H1 (cell line): ENCODE data around the gene MAP4K1. TPM values are rescaled to one million over a fixed set of nuclear protein-coding genes. Genes with fewer than 3 reads are reported as not detected.
A peak's percentile ranks its signal among the peaks of the same experiment; 100 is the strongest.

Experiments used
- CTCF ChIA-PET: fragments of 300-600 bp; sonication (Branson Sonifier 250); formaldehyde crosslinking; loops from one replicate; lab custom pipeline; 2021; ENCODE audit not compliant: partially characterized antibody; lab: Charles Lee
- POLR2A ChIA-PET: fragments of 300-600 bp; sonication (Branson Sonifier 250); formaldehyde crosslinking; loops from one replicate; lab custom pipeline; 2021; ENCODE audit warnings: inconsistent platforms; ENCODE audit not compliant: partially characterized antibody; lab: Charles Lee
- DNase-seq, 2 experiments: peaks; one replicate each; pipeline versions ENCODE4 v3.0.0 to v3.0.0-alpha.2; 2010 to 2022; ENCODE audit warnings: low spot score in 2 of 2, low read depth in 1 of 2, mixed read lengths in 1 of 2
- FAIRE-seq: peaks from 2 replicates; lab custom pipeline; 2011; peaks lifted over from hg19 to GRCh38; lab: Jason Lieb, UNC
- H2AFZ ChIP-seq: 2 replicates; pipeline ENCODE4 v1.8.1; 2012; ENCODE audit warnings: low read length, inconsistent platforms
- H2AK5ac ChIP-seq: 2 replicates; pipeline ENCODE4 v1.6.1; 2013; ENCODE audit warnings: low read depth, low read length
- H2BK120ac ChIP-seq: replicated peaks from 2 replicates; pipeline ENCODE3; 2013; ENCODE audit warnings: low read depth, low read length, inconsistent platforms
- H2BK12ac ChIP-seq: 2 replicates; pipeline ENCODE4 v1.6.1; 2013; ENCODE audit warnings: low read depth, low read length
- H2BK15ac ChIP-seq: 2 replicates; pipeline ENCODE4 v1.6.1; 2013; ENCODE audit warnings: low read length
- H2BK20ac ChIP-seq: 2 replicates; pipeline ENCODE4 v1.6.1; 2013; ENCODE audit warnings: low read length
- H2BK5ac ChIP-seq: 2 replicates; pipeline ENCODE4 v1.6.1; 2013; ENCODE audit warnings: low read depth, low read length
- H3K14ac ChIP-seq: 2 replicates; pipeline ENCODE4 v1.6.1; 2013; ENCODE audit warnings: inconsistent platforms; ENCODE audit not compliant: insufficient read length
- H3K18ac ChIP-seq: 2 replicates; pipeline ENCODE4 v1.6.1; 2013; ENCODE audit warnings: low read length; ENCODE audit errors: extremely low read depth
- H3K23ac ChIP-seq: 2 replicates; pipeline ENCODE4 v1.6.1; 2013; ENCODE audit warnings: inconsistent platforms; ENCODE audit not compliant: insufficient read length
- H3K23me2 ChIP-seq: 2 replicates; pipeline ENCODE4 v1.6.1; 2013; ENCODE audit warnings: low read depth, low read length
- H3K27ac ChIP-seq: 2 replicates; pipeline ENCODE4 v1.6.1; 2011; ENCODE audit warnings: low read depth, low read length, inconsistent platforms
- H3K27me3 ChIP-seq, 4 experiments: replicated peaks in 1 of 4; 1 replicate in 1 of 4; 2 replicates in 3 of 4; pipeline versions ENCODE4 v1.6.1 to v1.8.1; 2011 to 2013; ENCODE audit warnings: low read length in 3 of 4, mild to moderate bottlenecking in 3 of 4, inconsistent platforms in 2 of 4, mixed read lengths in 2 of 4, moderate library complexity in 1 of 4; ENCODE audit not compliant: control insufficient read depth in 3 of 4, insufficient read depth in 3 of 4; ENCODE audit errors: extremely low read depth in 1 of 4
- H3K36me3 ChIP-seq, 4 experiments: 2 replicates each; pipeline versions ENCODE4 v1.6.1 to v1.8.1; 2011 to 2013; ENCODE audit warnings: mild to moderate bottlenecking in 4 of 4, low read length in 3 of 4, moderate library complexity in 2 of 4, control low read depth in 1 of 4, inconsistent platforms in 1 of 4; ENCODE audit not compliant: insufficient read depth in 4 of 4, control insufficient read depth in 2 of 4
- H3K4ac ChIP-seq: replicated peaks from 2 replicates; pipeline ENCODE3; 2013; ENCODE audit warnings: low read length, low read depth, mixed read lengths, inconsistent platforms; ENCODE audit not compliant: insufficient read length
- H3K4me1 ChIP-seq, 4 experiments: replicated peaks in 1 of 4; 1 replicate in 1 of 4; 2 replicates in 3 of 4; pipeline versions ENCODE4 v1.6.1 to v1.8.1; 2011 to 2013; ENCODE audit warnings: low read length in 3 of 4, inconsistent platforms in 2 of 4, mixed read lengths in 1 of 4; ENCODE audit not compliant: insufficient read depth in 4 of 4, control insufficient read depth in 3 of 4
- H3K4me2 ChIP-seq, 2 experiments: 2 replicates each; pipeline versions ENCODE4 v1.6.1 to v1.8.1; 2011 to 2013; ENCODE audit warnings: low read depth in 2 of 2, low read length in 2 of 2, control low read depth in 1 of 2, inconsistent platforms in 1 of 2, mild to moderate bottlenecking in 1 of 2; ENCODE audit not compliant: insufficient read depth in 1 of 2
- H3K4me3 ChIP-seq, 4 experiments: fragments of 200-600, 300-600 bp in 1 of 4; sonication (generic), shearing (Covaris generic), sonication (Bioruptor Twin) in 1 of 4; 2 replicates each; pipeline versions ENCODE4 v1.5.1 to v1.8.1; 2011 to 2016; ENCODE audit warnings: low read length in 4 of 4, low read depth in 3 of 4, control low read depth in 2 of 4, inconsistent platforms in 2 of 4, mild to moderate bottlenecking in 2 of 4, mixed read lengths in 1 of 4, moderate library complexity in 1 of 4; ENCODE audit not compliant: insufficient read depth in 2 of 4; ENCODE audit errors: extremely low read depth in 1 of 4
- H3K56ac ChIP-seq: replicated peaks from 2 replicates; pipeline ENCODE3; 2013; ENCODE audit warnings: low read depth, mild to moderate bottlenecking, mixed read lengths, low read length, inconsistent platforms; ENCODE audit not compliant: insufficient read length
- H3K79me1 ChIP-seq: 2 replicates; pipeline ENCODE4 v1.6.1; 2013; ENCODE audit warnings: low read depth, low read length, control low read depth
- H3K79me2 ChIP-seq, 2 experiments: 2 replicates each; pipeline versions ENCODE4 v1.6.1 to v1.8.1; 2012 to 2013; ENCODE audit warnings: low read length in 2 of 2, mild to moderate bottlenecking in 2 of 2, inconsistent platforms in 1 of 2; ENCODE audit not compliant: insufficient read depth in 2 of 2, control insufficient read depth in 1 of 2
- H3K9ac ChIP-seq, 4 experiments: replicated peaks in 1 of 4; 1 replicate in 1 of 4; 2 replicates in 3 of 4; pipeline versions ENCODE4 v1.6.1 to v1.8.1; 2011 to 2013; ENCODE audit warnings: low read depth in 3 of 4, low read length in 3 of 4, control low read depth in 2 of 4, mild to moderate bottlenecking in 2 of 4, moderate library complexity in 2 of 4, inconsistent platforms in 1 of 4; ENCODE audit errors: extremely low read depth in 1 of 4
- H3K9me3 ChIP-seq, 2 experiments: 2 replicates each; pipeline versions ENCODE4 v1.6.1 to v1.8.1; 2012 to 2013; ENCODE audit warnings: mild to moderate bottlenecking in 2 of 2, moderate library complexity in 2 of 2, control low read depth in 1 of 2, inconsistent platforms in 1 of 2, low read depth in 1 of 2, low read length in 1 of 2, mixed read lengths in 1 of 2; ENCODE audit not compliant: insufficient read depth in 2 of 2
- H4K20me1 ChIP-seq, 2 experiments: replicated peaks in 1 of 2; 2 replicates each; pipeline versions ENCODE3 to v1.8.1; 2011 to 2013; ENCODE audit warnings: inconsistent platforms in 2 of 2, low read length in 2 of 2, mild to moderate bottlenecking in 1 of 2; ENCODE audit not compliant: insufficient read depth in 2 of 2, control insufficient read depth in 1 of 2
- H4K5ac ChIP-seq: 2 replicates; pipeline ENCODE4 v1.6.1; 2013; ENCODE audit warnings: low read length, low read depth, mixed read lengths, inconsistent platforms; ENCODE audit not compliant: insufficient read length
- H4K8ac ChIP-seq: 2 replicates; pipeline ENCODE4 v1.8.0; 2013; ENCODE audit warnings: mild to moderate bottlenecking, moderate library complexity, low read length, inconsistent platforms; ENCODE audit not compliant: insufficient read depth; ENCODE audit errors: extremely low read depth
- H4K91ac ChIP-seq: replicated peaks from 2 replicates; pipeline ENCODE3; 2013; ENCODE audit warnings: low read length, mixed read lengths, inconsistent platforms; ENCODE audit not compliant: insufficient read length
- BCL11A ChIP-seq, 2 experiments: IDR thresholded peaks; one replicate each; pipeline ENCODE4 v1.6.1; 2011; ENCODE audit warnings: low read depth in 2 of 2, low read length in 2 of 2, mild to moderate bottlenecking in 2 of 2
- BRCA1 ChIP-seq: IDR thresholded peaks from 2 replicates; pipeline ENCODE4 v1.6.1; 2012; ENCODE audit warnings: low read depth, low read length, improper control_type of control experiment
- CREB1 ChIP-seq: IDR thresholded peaks from 2 replicates; pipeline ENCODE4 v1.6.1; 2012; ENCODE audit warnings: inconsistent platforms
- EP300 ChIP-seq, 2 experiments: IDR thresholded peaks; 1 replicate in 1 of 2; 2 replicates in 1 of 2; pipeline ENCODE4 v1.6.1; 2011 to 2012; ENCODE audit warnings: low read depth in 2 of 2, low read length in 2 of 2, mild to moderate bottlenecking in 2 of 2, borderline replicate concordance in 1 of 2, inconsistent platforms in 1 of 2, moderate library complexity in 1 of 2
- GABPA ChIP-seq: IDR thresholded peaks from 2 replicates; pipeline ENCODE4 v1.6.1; 2011; ENCODE audit warnings: mild to moderate bottlenecking, low read length, moderate library complexity, borderline replicate concordance; ENCODE audit not compliant: insufficient read depth
- HDAC6 ChIP-seq: IDR thresholded peaks from one replicate; pipeline ENCODE4 v1.7.1; 2012; ENCODE audit warnings: low read depth, mild to moderate bottlenecking, inconsistent platforms, low read length, moderate library complexity
- MAX ChIP-seq: IDR thresholded peaks from 2 replicates; pipeline ENCODE4 v1.6.1; 2012; ENCODE audit warnings: inconsistent platforms
- NANOG ChIP-seq: IDR thresholded peaks from 2 replicates; pipeline ENCODE4 v1.6.1; 2011; ENCODE audit warnings: low read length, low read depth, mild to moderate bottlenecking, inconsistent platforms; ENCODE audit not compliant: insufficient read depth, poor library complexity, severe bottlenecking
- RXRA ChIP-seq: IDR thresholded peaks from 2 replicates; pipeline ENCODE4 v1.6.1; 2011; ENCODE audit warnings: low read depth, mild to moderate bottlenecking, low read length, moderate library complexity; ENCODE audit not compliant: insufficient read depth
- SIN3A ChIP-seq, 2 experiments: IDR thresholded peaks in 1 of 2; conservative IDR thresholded peaks in 1 of 2; 2 replicates each; pipeline ENCODE4 v1.6.1; 2011 to 2012; ENCODE audit warnings: low read length in 2 of 2, improper control_type of control experiment in 1 of 2, low read depth in 1 of 2, mild to moderate bottlenecking in 1 of 2
- SP1 ChIP-seq: IDR thresholded peaks from 2 replicates; pipeline ENCODE4 v1.6.1; 2011; ENCODE audit warnings: low read depth, low read length
- WGBS, 2 experiments: shearing (Covaris generic) in 1 of 2; methylation state at CpG; one replicate each; pipeline versions ENCODE4 v1.1.6 to v1.1.7; 2013 to 2015; ENCODE audit warnings: low lambda C conversion rate in 2 of 2, mixed read lengths in 2 of 2, inconsistent platforms in 1 of 2, low coverage in 1 of 2, missing lambda C conversion rate in 1 of 2; ENCODE audit not compliant: insufficient replicate concordance in 2 of 2, insufficient coverage in 1 of 2, insufficient read length in 1 of 2; ENCODE audit errors: extremely low coverage in 1 of 2, missing lambda C conversion rate in 1 of 2; 5-methylcytosine and 5-hydroxymethylcytosine counted together
- polyA plus RNA-seq, 7 experiments: library from polyadenylated mRNA; depleted of rRNA in 3 of 7; stranded (reverse) in 5 of 7; unstranded in 2 of 7; fragments of >200 nt in 5 of 7; fragments of 200-250 nt in 2 of 7; gene quantifications; 1 replicate in 5 of 7; 2 replicates in 1 of 7; 4 replicates in 1 of 7; pipeline versions ENCODE4 v1.2.1 to v1.2.3, GENCODE V29; 2011 to 2013; ENCODE audit warnings: missing spikeins in 2 of 7, mixed read lengths in 2 of 7
- total RNA-seq: library from RNA; stranded (reverse); fragmentation: NEBNext Ultra II Directional; extraction: Animal tissue kit (Norgen Biotek cat#: 25700); gene quantifications from 2 replicates; pipeline ENCODE4 v1.2.1, GENCODE V29; 2021

Gene MAP4K1
- total and polyA plus RNA-seq, 2 of the 8 experiments (the other 6 are each of a cell fraction or from before 2014, with no cell fraction given) = 9.0 to 10.4 TPM

- peak overlapping the region; percentile 91 to 98 (median 95); a peak in 7 of 8 replicates for H3K4me3 ChIP-seq
- peak overlapping the region in 1 of 4 experiments; percentile 58; a peak in 2 of 7 replicates for H3K9ac ChIP-seq
- FAIRE-seq (no peak), DNase-seq (no peak)
- CTCF ChIA-PET = interaction anchor here (0.8 to 7.7 kb wide), 3 partner anchors 15 to 248 kb away, joined by 3 to 62 read pairs (median 5); no protein-coding TSS in a partner anchor
- POLR2A ChIA-PET = interaction anchor here (0.6 to 17.9 kb wide), 13 partner anchors 12 to 256 kb away, joined by 3 to 374 read pairs (median 4); no protein-coding TSS in a partner anchor
- no peak overlapping the region for H2BK20ac ChIP-seq
- no peaks in the 10 kb centered on the region for H3K27me3 ChIP-seq
- H2BK12ac ChIP-seq = peak overlapping the region; percentile 52; the same call in 1 of the 2 replicates
- H2BK15ac ChIP-seq = no peak overlapping the region
- H3K36me3 ChIP-seq = no peaks in the 10 kb centered on the region
- no peak overlapping the region for H3K18ac ChIP-seq
- H3K14ac ChIP-seq = no peak overlapping the region
- no peak for TF ChIP-seq BCL11A (IDR thresholded peaks at IDR 0.05; ENCODE audit: low read depth in 2 of 2, low read length in 2 of 2)
- TF ChIP-seq NANOG = no peak
- no peak for TF ChIP-seq CREB1
- TF ChIP-seq RXRA = no peak
- no peak for TF ChIP-seq SIN3A (conservative IDR thresholded peaks at IDR 0.05 in 1 of 2, IDR thresholded peaks at IDR 0.05 in 1 of 2; ENCODE audit: low read depth in 1 of 2, low read length in 2 of 2)
- TF ChIP-seq BRCA1 = no peak
- TF ChIP-seq EP300 (IDR thresholded peaks at IDR 0.05; ENCODE audit: borderline replicate concordance in 1 of 2, low read depth in 2 of 2, low read length in 2 of 2) = no peak
- no peak for TF ChIP-seq HDAC6
- TF ChIP-seq GABPA = no peak
- TF ChIP-seq MAX = no peak
- no peak for TF ChIP-seq SP1
- peaks cover 7 to 24% (median 18%) of the 10 kb centered on the region in 4 experiments for H3K4me1 ChIP-seq
- no peak overlapping the region for H2AK5ac ChIP-seq
- peaks cover 22 to 31% of the 10 kb centered on the region in 2 experiments for H4K20me1 ChIP-seq
- peaks cover 16% of the 10 kb centered on the region; the same call in 1 of the 2 replicates for H3K23me2 ChIP-seq
- H3K4ac ChIP-seq = no peak overlapping the region
- no peak overlapping the region for H4K5ac ChIP-seq
- H2BK5ac ChIP-seq = peak overlapping the region; percentile 66; the same call in 1 of the 2 replicates
- peak overlapping the region; percentile 26 for H4K91ac ChIP-seq
- no peaks in the 10 kb centered on the region for H3K9me3 ChIP-seq
- no peak overlapping the region for H4K8ac ChIP-seq
- no peak overlapping the region for H3K27ac ChIP-seq
- H3K4me2 ChIP-seq = peak overlapping the region; percentile 92 to 95
- no peak overlapping the region for H2AFZ ChIP-seq
- no peak overlapping the region for H3K23ac ChIP-seq
- H3K79me2 ChIP-seq = peaks cover 48 to 77% of the 10 kb centered on the region in 2 experiments
- H2BK120ac ChIP-seq = no peak overlapping the region
- peaks cover 14% of the 10 kb centered on the region for H3K79me1 ChIP-seq
- WGBS, 2 experiments = 68% methylated on average over 8 of the region's 8 CpGs; no CpG with 5 or more reads in 1 of the 2 experiments
- H3K56ac ChIP-seq = no peak overlapping the region
Observed at GRCh38 chr19:38650172-38650775, 32.5 kb upstream of the MAP4K1 start.
